D721Med (cell line): ENCODE results near the gene PGS1.

Experiments used
- DNase-seq: peaks from one replicate; pipeline ENCODE4 v3.0.0; 2011; ENCODE audit warnings: low spot score; ENCODE audit not compliant: insufficient read length
- FAIRE-seq: peaks from 2 replicates; lab custom pipeline; 2011; peaks lifted over from hg19 to GRCh38; lab: Jason Lieb, UNC
- CTCF ChIP-seq: IDR thresholded peaks from 2 replicates; pipeline ENCODE4 v1.5.1; 2012; ENCODE audit warnings: mild to moderate bottlenecking, control low read depth; ENCODE audit not compliant: insufficient read depth; ENCODE audit errors: missing control alignments

PGS1 gene

GRCh38 chr17:78349891-78350642 is 28.4 kb upstream of the PGS1 start:
- TF ChIP-seq CTCF = no peak
- DNase-seq (no peak), FAIRE-seq (no peak)

DNA sequence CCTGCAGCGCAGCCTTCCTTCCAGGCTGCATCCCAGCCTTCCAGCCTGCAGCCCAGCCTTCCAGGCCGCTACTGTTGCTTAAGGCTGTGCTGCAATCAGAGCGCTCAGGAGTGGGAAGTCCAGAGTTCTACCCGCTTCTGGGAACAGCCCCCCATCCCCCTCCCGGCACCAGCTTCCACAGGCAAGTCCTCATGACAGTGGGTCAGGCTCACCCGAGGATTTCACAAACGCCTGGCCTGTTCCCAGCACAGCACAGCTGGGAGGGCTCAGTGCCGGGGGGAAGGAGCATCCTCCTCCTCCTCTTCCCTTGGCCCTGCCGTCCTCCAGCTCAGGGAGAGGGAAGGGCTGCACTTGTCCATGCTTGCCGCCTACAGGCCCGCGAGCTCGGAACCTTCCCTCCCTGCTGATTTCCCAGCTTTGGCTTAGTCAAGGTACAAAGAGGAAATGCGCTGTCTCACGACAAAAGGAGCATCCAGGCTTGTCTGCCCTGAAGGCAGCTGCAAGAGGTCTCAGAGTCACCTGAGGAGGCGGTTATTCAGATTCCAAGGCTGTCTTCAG is 26.9 kb upstream of the PGS1 start:
- DNase-seq (no peak), FAIRE-seq (no peak)
- TF ChIP-seq CTCF = no peak

DNA sequence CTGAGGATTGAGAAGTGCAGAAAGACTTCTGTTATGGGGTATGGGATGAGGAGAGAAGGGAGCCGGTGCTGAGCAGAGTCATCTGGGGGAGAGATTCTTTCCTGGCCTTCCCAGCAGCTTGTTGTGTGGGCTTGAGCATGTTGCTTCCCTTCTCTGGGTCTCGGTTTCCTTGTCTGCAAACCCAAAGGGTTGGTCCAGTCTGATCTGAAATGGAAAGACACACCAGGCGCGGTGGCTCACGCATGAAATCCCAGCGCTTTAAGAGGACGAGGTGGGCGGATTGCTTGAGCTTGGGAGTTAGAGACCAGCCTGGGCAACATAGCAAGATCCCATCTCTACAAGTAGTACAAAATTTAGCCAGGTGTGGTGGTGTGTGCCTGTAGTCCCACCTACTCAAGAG is 24.6 kb upstream of the PGS1 start:
- no peak for TF ChIP-seq CTCF

GRCh38 chr17:78355045-78355641 is 23.3 kb upstream of the PGS1 start:
- DNase-seq (no peak), FAIRE-seq (no peak)
- TF ChIP-seq CTCF = no peak

More for the DNA sequence above, 24.6 kb upstream of the PGS1 start:
- FAIRE-seq = no peak
- DNase-seq = no peak

- TF ChIP-seq CTCF = no peak
- DNase-seq = no peak
- no peak for FAIRE-seq
These were observed 22.7 kb upstream of the PGS1 start for GRCh38 chr17:78355701-78356100.

DNA sequence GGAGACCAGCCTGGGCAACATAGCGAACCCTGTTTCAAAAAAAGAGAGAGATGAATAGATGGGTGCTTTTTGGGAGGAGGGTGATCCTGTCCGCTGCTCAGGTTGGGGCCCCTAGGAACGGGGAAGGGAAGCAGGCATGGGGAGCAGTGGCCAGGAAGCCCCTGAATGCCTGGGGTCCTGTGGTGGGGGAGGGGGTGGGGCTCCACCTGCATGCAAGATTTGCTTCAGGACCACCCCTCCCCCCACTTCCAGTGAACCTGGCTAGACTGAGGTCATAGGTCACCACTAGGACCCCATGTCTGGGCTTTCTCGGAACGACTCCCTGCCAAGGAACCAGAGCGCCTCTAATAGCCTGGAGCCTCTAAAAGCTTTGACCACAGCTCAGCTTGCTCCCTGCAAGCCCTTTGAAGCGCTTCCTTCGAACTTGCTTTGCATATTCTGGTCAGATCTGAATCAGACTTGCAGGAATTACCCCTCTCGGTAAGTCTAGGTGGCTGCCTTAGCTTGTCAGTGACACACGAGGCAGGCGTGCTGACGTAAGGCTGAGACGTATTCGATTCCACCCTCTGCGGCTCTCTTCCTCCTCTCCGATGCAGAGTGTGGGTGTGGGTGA is 22.2 kb upstream of the PGS1 start:
- no peak for FAIRE-seq
- no peak for DNase-seq

More for the DNA sequence above, 22.2 kb upstream of the PGS1 start:
- TF ChIP-seq CTCF = no peak
